GM08714 (cell line): ENCODE data around the gene OR6P1.

Experiments used
- H3K4me3 ChIP-seq: fragments of 200-500 bp; sonication (Bioruptor generic); 2 replicates; pipeline ENCODE4 v1.5.1; 2014; ENCODE audit warnings: mild to moderate bottlenecking, low read length, inconsistent platforms
- ZNF274 ChIP-seq: IDR thresholded peaks from 2 replicates; pipeline ENCODE4 v1.6.1; 2012; ENCODE audit warnings: mild to moderate bottlenecking, low read depth, low read length

The OR6P1 gene

GRCh38 chr1:158552296-158552695 lies 18.1 kb downstream of the OR6P1 start:
- no peak for TF ChIP-seq ZNF274
- no peak overlapping the region for H3K4me3 ChIP-seq

- H3K4me3 ChIP-seq = no peak overlapping the region
- TF ChIP-seq ZNF274 = no peak
Observed at GRCh38 chr1:158547533-158547932, 22.8 kb downstream of the OR6P1 start.

- H3K4me3 ChIP-seq = no peak overlapping the region
- no peak for TF ChIP-seq ZNF274
Observed at GRCh38 chr1:158537609-158538008, 32.8 kb downstream of the OR6P1 start.

GRCh38 chr1:158534496-158534895 lies 35.9 kb downstream of the OR6P1 start:
- no peak overlapping the region for H3K4me3 ChIP-seq
- no peak for TF ChIP-seq ZNF274

GRCh38 chr1:158527190-158527815 lies 43.1 kb downstream of the OR6P1 start:
- no peak for TF ChIP-seq ZNF274
- H3K4me3 ChIP-seq = no peak overlapping the region

- no peak overlapping the region for H3K4me3 ChIP-seq
- TF ChIP-seq ZNF274 = no peak
Observed at GRCh38 chr1:158521666-158522058, 48.7 kb downstream of the OR6P1 start.

- H3K4me3 ChIP-seq = no peak overlapping the region
- TF ChIP-seq ZNF274 = no peak
Observed at GRCh38 chr1:158520955-158521665, 49.3 kb downstream of the OR6P1 start.

- no peak overlapping the region for H3K4me3 ChIP-seq
- no peak for TF ChIP-seq ZNF274
Observed at GRCh38 chr1:158520021-158520420, 50.4 kb downstream of the OR6P1 start.

GRCh38 chr1:158516966-158517365 lies 53.4 kb downstream of the OR6P1 start:
- no peak for TF ChIP-seq ZNF274
- H3K4me3 ChIP-seq = no peak overlapping the region
